Measurements from ENCODE around the gene ABCA3. TPM values are rescaled to one million over a fixed set of nuclear protein-coding genes. Genes with fewer than 3 reads are reported as not detected.

Gene ABCA3
- 15.5 to 21.7 TPM (median 21.3 TPM) in 5 replicates for total RNA-seq (2022; extraction: Qiagen RNA extraction)

GRCh38 chr16:2340564-2341455 is at the start of gene ABCA3:
ABCA3 (minus strand) TSS chr16:2340728; CDS start chr16:2326466, 14,262 bp downstream.

GRCh38 chr16:2267913-2268666 is 72.4 kb downstream of the ABCA3 start, which contains the start of gene RNPS1:
RNPS1 (minus strand) TSS chr16:2268126; CDS start chr16:2264643, 3,483 bp downstream.

GRCh38 chr16:2251296-2252111 is 89.0 kb downstream of the ABCA3 start, which contains the start of gene ECI1:
ECI1 (minus strand) TSS chr16:2251587; CDS start chr16:2251566, 21 bp downstream.

GRCh38 chr16:2236337-2237101 is 104.0 kb downstream of the ABCA3 start, which contains the start of gene DNASE1L2:
DNASE1L2 (plus strand) TSS chr16:2236444; CDS start chr16:2236817, 373 bp downstream.

Other genes starting within 250 kb of the ABCA3 start
- gene PKD1, start 204.8 kb downstream of the ABCA3 start, total RNA-seq (2022; extraction: Qiagen RNA extraction) = 42.8 to 51.1 TPM (median 46.6 TPM) in 5 replicates
- gene RAB26, start 192.1 kb downstream of the ABCA3 start, total RNA-seq (2022; extraction: Qiagen RNA extraction) = 2.5 to 4.5 TPM (median 3.5 TPM) in 5 replicates
- 43.6 to 52.2 TPM (median 48.9 TPM) in 5 replicates for gene TRAF7, start 184.9 kb downstream of the ABCA3 start, total RNA-seq (2022; extraction: Qiagen RNA extraction)
- 0.36 to 1.3 TPM (median 0.64 TPM) in 5 replicates for gene CASKIN1, start 144.1 kb downstream of the ABCA3 start, total RNA-seq (2022; extraction: Qiagen RNA extraction)
- 40.9 to 53.8 TPM (median 47.3 TPM) in 5 replicates for gene MLST8, start 135.3 kb downstream of the ABCA3 start, total RNA-seq (2022; extraction: Qiagen RNA extraction)
- 3.7 to 4.9 TPM (median 4.6 TPM) in 5 replicates for gene BRICD5, start 129.9 kb downstream of the ABCA3 start, total RNA-seq (2022; extraction: Qiagen RNA extraction)
- 14.8 to 33.1 TPM (median 32.4 TPM) in 5 replicates for gene PGP, start 125.9 kb downstream of the ABCA3 start, total RNA-seq (2022; extraction: Qiagen RNA extraction)
- 19.8 to 26.0 TPM (median 22.9 TPM) in 5 replicates for gene E4F1, start 117.1 kb downstream of the ABCA3 start, total RNA-seq (2022; extraction: Qiagen RNA extraction)
- 0.48 to 1.4 TPM (median 1.2 TPM) in 5 replicates for gene DNASE1L2, start 104.3 kb downstream of the ABCA3 start, total RNA-seq (2022; extraction: Qiagen RNA extraction)
- gene ECI1, start 89.1 kb downstream of the ABCA3 start, total RNA-seq (2022; extraction: Qiagen RNA extraction) = 48.0 to 92.1 TPM (median 87.9 TPM) in 5 replicates
- gene RNPS1, start 72.6 kb downstream of the ABCA3 start, total RNA-seq (2022; extraction: Qiagen RNA extraction) = 251 to 287 TPM (median 263 TPM) in 5 replicates
- gene CCNF, start 88.7 kb upstream of the ABCA3 start, total RNA-seq (2022; extraction: Qiagen RNA extraction) = 21.1 to 24.3 TPM (median 22.8 TPM) in 5 replicates
- gene TEDC2, start 119.4 kb upstream of the ABCA3 start, total RNA-seq (2022; extraction: Qiagen RNA extraction) = 15.5 to 22.0 TPM (median 19.2 TPM) in 5 replicates
- 0.05 to 0.06 TPM in 2 of 5 replicates, not detected in the others for gene NTN3, start 130.6 kb upstream of the ABCA3 start, total RNA-seq (2022; extraction: Qiagen RNA extraction)
- gene TBC1D24, start 134.4 kb upstream of the ABCA3 start, total RNA-seq (2022; extraction: Qiagen RNA extraction) = 5.6 to 8.0 TPM (median 6.8 TPM) in 5 replicates
- gene ATP6V0C, start 173.2 kb upstream of the ABCA3 start, total RNA-seq (2022; extraction: Qiagen RNA extraction) = 136 to 285 TPM (median 252 TPM) in 5 replicates
- gene AMDHD2, start 179.6 kb upstream of the ABCA3 start, total RNA-seq (2022; extraction: Qiagen RNA extraction) = 16.4 to 25.7 TPM (median 23.7 TPM) in 5 replicates
- gene CEMP1, start 190.7 kb upstream of the ABCA3 start, total RNA-seq (2022; extraction: Qiagen RNA extraction) = not detected in 5 replicates
- 19.4 to 30.2 TPM (median 23.3 TPM) in 5 replicates for gene PDPK1, start 197.3 kb upstream of the ABCA3 start, total RNA-seq (2022; extraction: Qiagen RNA extraction)